Measurements from ENCODE around the gene ZBTB46.

The ZBTB46 gene

GRCh38 chr20:63828951-63829350, 2.1 kb downstream of the ZBTB46 start:
- no peak overlapping the region for H3K4me3 ChIP-seq (ENCODE audit: low read depth, low read length)
- DNase-seq (ENCODE audit: low read depth) = no peak
- TF ChIP-seq, protein P1, sequence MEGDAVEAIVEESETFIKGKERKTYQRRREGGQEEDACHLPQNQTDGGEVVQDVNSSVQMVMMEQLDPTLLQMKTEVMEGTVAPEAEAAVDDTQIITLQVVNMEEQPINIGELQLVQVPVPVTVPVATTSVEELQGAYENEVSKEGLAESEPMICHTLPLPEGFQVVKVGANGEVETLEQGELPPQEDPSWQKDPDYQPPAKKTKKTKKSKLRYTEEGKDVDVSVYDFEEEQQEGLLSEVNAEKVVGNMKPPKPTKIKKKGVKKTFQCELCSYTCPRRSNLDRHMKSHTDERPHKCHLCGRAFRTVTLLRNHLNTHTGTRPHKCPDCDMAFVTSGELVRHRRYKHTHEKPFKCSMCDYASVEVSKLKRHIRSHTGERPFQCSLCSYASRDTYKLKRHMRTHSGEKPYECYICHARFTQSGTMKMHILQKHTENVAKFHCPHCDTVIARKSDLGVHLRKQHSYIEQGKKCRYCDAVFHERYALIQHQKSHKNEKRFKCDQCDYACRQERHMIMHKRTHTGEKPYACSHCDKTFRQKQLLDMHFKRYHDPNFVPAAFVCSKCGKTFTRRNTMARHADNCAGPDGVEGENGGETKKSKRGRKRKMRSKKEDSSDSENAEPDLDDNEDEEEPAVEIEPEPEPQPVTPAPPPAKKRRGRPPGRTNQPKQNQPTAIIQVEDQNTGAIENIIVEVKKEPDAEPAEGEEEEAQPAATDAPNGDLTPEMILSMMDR (IDR thresholded peaks at IDR 0.05; ENCODE audit: control insufficient read depth, extremely low read depth, insufficient read depth) = no peak

- TF ChIP-seq, protein P1 (IDR thresholded peaks at IDR 0.05; ENCODE audit: control insufficient read depth, extremely low read depth, insufficient read depth) = no peak
- no peak overlapping the region for H3K4me3 ChIP-seq (ENCODE audit: low read depth, low read length)
- DNase-seq (ENCODE audit: low read depth) = no peak
Observed at GRCh38 chr20:63828545-63828944, 2.5 kb downstream of the ZBTB46 start.

GRCh38 chr20:63828124-63828523, 2.9 kb downstream of the ZBTB46 start:
- TF ChIP-seq, protein P1 (IDR thresholded peaks at IDR 0.05; ENCODE audit: control insufficient read depth, extremely low read depth, insufficient read depth) = no peak
- H3K4me3 ChIP-seq (ENCODE audit: low read depth, low read length) = no peak overlapping the region
- no peak for DNase-seq (ENCODE audit: low read depth)

GRCh38 chr20:63826753-63827152, 4.3 kb downstream of the ZBTB46 start:
- no peak for DNase-seq (ENCODE audit: low read depth)
- TF ChIP-seq, protein P1 (IDR thresholded peaks at IDR 0.05; ENCODE audit: control insufficient read depth, extremely low read depth, insufficient read depth) = no peak

GRCh38 chr20:63825331-63826118, 5.5 kb downstream of the ZBTB46 start:
- H3K4me3 ChIP-seq (ENCODE audit: low read depth, low read length) = no peak overlapping the region
- TF ChIP-seq, protein P1 (IDR thresholded peaks at IDR 0.05; ENCODE audit: control insufficient read depth, extremely low read depth, insufficient read depth) = no peak
- no peak for DNase-seq (ENCODE audit: low read depth)

More at GRCh38 chr20:63826753-63827152, 4.3 kb downstream of the ZBTB46 start:
- H3K4me3 ChIP-seq (ENCODE audit: low read depth, low read length) = no peak overlapping the region

DNA sequence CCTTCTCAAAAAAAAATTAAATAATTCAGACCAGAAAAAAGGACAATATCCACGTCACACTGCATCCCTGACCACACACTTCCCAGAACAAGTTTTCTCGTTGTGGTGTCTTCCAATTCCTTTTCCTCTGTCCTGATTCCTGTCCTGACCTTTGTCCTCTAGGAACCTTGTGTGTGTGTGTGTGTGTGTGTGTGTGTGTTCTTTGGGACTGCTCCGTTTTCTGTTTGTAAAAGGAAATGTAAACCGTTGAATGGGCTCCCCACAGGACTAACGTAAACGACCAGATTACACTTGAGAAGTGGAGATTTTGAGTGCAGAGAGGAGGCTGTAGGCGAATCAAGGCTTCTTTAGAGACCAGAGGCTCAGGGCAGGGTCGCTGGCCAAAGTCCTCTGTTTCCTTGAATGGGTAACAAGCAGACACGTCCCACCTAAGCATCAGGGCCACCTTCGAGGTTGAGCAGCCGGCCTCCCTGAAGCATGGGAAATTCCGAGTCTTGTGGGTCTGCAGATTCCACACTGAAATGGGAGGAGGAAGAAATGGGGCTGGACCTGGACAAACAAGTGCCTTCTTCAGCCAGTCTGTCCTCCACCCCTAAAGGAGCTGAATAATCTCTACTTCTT, 7.3 kb downstream of the ZBTB46 start:
- TF ChIP-seq, protein P1 (IDR thresholded peaks at IDR 0.05; ENCODE audit: control insufficient read depth, extremely low read depth, insufficient read depth) = no peak
- no peak for DNase-seq (ENCODE audit: low read depth)
- H3K4me3 ChIP-seq (ENCODE audit: low read depth, low read length) = no peak overlapping the region
